ENCODE results near the gene PRDM15. TPM values are rescaled to one million over a fixed set of nuclear protein-coding genes. Genes with fewer than 3 reads are reported as not detected.

PRDM15 gene
- total RNA-seq, 2 experiments from 2014 or later: 13.2 to 14.5 TPM

DNA sequence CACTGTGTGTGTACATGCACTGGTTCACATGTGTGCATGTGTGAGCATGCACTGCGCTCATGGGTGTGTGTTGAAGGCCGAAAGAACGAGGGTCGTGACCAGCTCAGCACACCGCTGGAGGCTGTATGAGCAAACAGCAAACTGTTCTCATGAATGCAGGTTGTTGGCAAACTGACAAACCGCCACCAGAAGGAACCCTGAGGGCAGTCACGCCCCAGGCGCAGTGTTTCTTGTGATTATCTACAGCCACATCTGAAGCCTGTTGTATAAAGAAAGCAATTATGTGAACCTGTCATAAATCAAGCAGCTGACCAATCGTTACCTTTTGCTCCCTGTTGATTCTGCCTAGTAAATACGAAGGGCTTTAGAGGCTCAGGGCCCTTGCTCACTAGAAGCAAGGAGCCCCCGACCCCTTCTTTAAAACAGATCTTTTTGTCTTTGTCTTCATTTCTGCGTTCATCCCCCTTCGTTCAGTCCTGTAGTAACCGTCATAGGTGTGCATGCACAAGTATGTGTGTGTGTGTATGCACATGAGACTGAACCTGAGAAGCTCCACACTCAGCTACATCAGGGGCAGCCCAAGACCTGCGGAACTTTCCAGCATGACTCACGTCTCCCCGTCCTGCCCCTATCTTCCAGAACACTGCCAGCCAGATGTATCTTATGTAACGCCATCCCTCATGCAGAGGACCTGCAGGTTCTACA, 95.5 kb downstream of the PRDM15 start:
- ChIA-PET CTCF (interaction anchor here (0.8 kb wide), 1 partner anchor 333 kb away, joined by 3 read pairs; no protein-coding TSS in a partner anchor), POLR2A (no interaction called here)
- ATAC-seq: peak; percentile 72
- Mint-ChIP-seq H3K36me3 (ENCODE audit: low read depth) (no peaks in the 10 kb centered on the region), H3K27me3 (peaks cover 42% of the 10 kb centered on the region), H3K27ac (no peak overlapping the region), H3K4me3 (no peak overlapping the region), H3K4me1 (ENCODE audit: low read depth) (peaks cover 11% of the 10 kb centered on the region), H3K9me3 (no peaks in the 10 kb centered on the region)
- TF ChIP-seq, protein P1, sequence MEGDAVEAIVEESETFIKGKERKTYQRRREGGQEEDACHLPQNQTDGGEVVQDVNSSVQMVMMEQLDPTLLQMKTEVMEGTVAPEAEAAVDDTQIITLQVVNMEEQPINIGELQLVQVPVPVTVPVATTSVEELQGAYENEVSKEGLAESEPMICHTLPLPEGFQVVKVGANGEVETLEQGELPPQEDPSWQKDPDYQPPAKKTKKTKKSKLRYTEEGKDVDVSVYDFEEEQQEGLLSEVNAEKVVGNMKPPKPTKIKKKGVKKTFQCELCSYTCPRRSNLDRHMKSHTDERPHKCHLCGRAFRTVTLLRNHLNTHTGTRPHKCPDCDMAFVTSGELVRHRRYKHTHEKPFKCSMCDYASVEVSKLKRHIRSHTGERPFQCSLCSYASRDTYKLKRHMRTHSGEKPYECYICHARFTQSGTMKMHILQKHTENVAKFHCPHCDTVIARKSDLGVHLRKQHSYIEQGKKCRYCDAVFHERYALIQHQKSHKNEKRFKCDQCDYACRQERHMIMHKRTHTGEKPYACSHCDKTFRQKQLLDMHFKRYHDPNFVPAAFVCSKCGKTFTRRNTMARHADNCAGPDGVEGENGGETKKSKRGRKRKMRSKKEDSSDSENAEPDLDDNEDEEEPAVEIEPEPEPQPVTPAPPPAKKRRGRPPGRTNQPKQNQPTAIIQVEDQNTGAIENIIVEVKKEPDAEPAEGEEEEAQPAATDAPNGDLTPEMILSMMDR (IDR thresholded peaks at IDR 0.05): no peak
- intact Hi-C loops (cut with micrococcal nuclease): no loop called here
- DNase-seq: peak; percentile 37

DNA sequence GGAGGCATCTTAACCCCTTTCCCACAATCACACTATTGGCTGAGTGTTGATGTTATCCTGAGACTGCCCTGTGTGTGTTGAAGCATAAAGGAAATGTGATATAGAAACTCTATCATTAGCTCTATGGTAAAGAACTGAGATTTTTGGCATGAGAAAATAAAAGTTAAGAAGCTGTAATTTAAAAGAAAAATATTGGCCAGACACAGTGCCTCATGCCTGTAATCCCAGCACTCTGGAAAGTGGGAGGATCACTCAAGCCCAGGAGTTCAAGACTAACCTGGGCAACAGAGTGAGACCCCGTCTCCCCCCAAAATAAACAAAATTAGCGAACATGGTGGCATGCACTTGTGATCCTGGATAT, 98.1 kb downstream of the PRDM15 start:
- H3K9me3 Mint-ChIP-seq: no peaks in the 10 kb centered on the region
- ChIA-PET CTCF (no interaction called here), POLR2A (no interaction called here)
- peaks cover 49% of the 10 kb centered on the region for H3K27me3 Mint-ChIP-seq
- intact Hi-C loops (cut with micrococcal nuclease): no loop called here
- H3K36me3 Mint-ChIP-seq (ENCODE audit: low read depth): no peaks in the 10 kb centered on the region
- TF ChIP-seq, protein P1 (IDR thresholded peaks at IDR 0.05): no peak
- ATAC-seq: no peak
- DNase-seq: no peak
- H3K4me3 Mint-ChIP-seq: no peak overlapping the region
- no peak overlapping the region for H3K27ac Mint-ChIP-seq
- H3K4me1 Mint-ChIP-seq (ENCODE audit: low read depth): peaks cover 11% of the 10 kb centered on the region

DNA sequence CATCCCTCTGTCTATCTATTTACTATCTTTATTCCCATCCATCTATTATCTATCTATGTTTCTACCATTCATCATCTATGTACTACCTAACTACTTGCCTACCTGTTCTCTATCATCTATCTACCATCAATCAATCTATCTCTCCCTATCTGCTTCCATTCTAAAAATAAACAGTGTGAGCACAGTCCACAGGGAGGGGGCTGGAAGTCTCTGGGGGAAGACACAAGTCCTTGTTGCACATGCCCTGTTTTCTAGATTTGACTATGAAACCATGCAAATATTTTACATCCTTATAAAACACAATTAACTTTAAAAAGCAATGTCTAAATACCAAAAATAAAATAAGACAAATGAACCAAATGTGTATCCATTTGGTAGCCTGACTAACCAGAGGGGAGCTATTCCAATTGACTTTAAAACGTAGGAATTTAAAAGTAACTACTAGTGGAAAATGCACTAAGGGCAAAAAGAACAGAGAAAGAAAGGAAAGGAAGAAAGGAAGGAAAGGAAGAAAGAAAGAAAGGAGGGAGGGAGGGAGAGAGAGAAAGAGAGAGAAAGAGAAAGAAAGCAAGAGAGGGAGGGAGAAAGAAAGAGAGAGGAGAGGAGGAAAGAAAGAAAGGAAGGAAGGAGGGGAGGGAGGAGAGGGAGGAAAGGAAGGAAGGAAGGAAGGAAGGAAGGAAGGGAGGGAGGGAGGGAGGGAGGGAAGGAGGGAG, 98.7 kb downstream of the PRDM15 start:
- CTCF ChIA-PET: no interaction called here

DNA sequence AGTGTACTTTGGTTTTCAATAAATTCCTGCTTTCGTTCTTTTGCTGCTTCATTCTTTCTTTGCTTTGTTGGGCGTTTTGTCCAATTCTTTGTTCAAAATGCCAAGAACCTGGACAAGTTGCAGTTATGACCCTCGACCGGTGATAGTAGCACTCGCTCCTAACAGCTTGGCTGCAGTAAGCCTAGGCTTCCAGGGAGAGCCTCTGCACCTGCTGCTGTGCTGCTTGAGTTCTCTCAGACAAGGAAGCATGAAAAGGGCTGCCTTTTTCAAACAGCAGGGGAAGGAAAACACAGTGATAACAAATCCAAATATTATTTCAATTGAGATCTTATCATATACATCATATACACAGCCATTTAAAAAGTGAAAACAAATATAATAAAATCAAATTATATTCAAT, 99.5 kb downstream of the PRDM15 start:
- intact Hi-C loops (cut with micrococcal nuclease): no loop called here

More for the DNA sequence above, 98.7 kb downstream of the PRDM15 start:
- Mint-ChIP-seq H3K36me3 (ENCODE audit: low read depth) (no peaks in the 10 kb centered on the region), H3K27ac (no peak overlapping the region), H3K4me3 (no peak overlapping the region), H3K9me3 (no peaks in the 10 kb centered on the region), H3K4me1 (ENCODE audit: low read depth) (peaks cover 11% of the 10 kb centered on the region), H3K27me3 (peaks cover 53% of the 10 kb centered on the region)
- intact Hi-C loops (cut with micrococcal nuclease): no loop called here
- TF ChIP-seq, protein P1 (IDR thresholded peaks at IDR 0.05): no peak
- DNase-seq (no peak), ATAC-seq (no peak)
- POLR2A ChIA-PET: interaction anchor here (0.6 kb wide), 1 partner anchor 13 kb away, joined by 3 read pairs; no protein-coding TSS in a partner anchor

More for the DNA sequence above, 99.5 kb downstream of the PRDM15 start:
- ChIA-PET CTCF (no interaction called here), POLR2A (no interaction called here)
- no peak overlapping the region for H3K4me3 Mint-ChIP-seq
- no peaks in the 10 kb centered on the region for H3K36me3 Mint-ChIP-seq (ENCODE audit: low read depth)
- TF ChIP-seq, protein P1 (IDR thresholded peaks at IDR 0.05): no peak
- no peak for DNase-seq
- H3K9me3 Mint-ChIP-seq: no peaks in the 10 kb centered on the region
- no peak overlapping the region for H3K27ac Mint-ChIP-seq
- peaks cover 58% of the 10 kb centered on the region for H3K27me3 Mint-ChIP-seq
- no peak for ATAC-seq
- peaks cover 11% of the 10 kb centered on the region for H3K4me1 Mint-ChIP-seq (ENCODE audit: low read depth)
